Gastroesophageal sphincter (tissue), 4 donors: Measurements from ENCODE around the gene ZNF792. TPM values are rescaled to one million over a fixed set of nuclear protein-coding genes. Genes with fewer than 3 reads are reported as not detected.
"Not testable (repeated sequence)": the region's sequence is repeated elsewhere in the genome, so short reads cannot be mapped to it uniquely, and the experiment has no call there.

Experiments
- ATAC-seq: fragments of 150-250 bp; one replicate; pipeline ENCODE4 v1.9.1; 2016; ENCODE audit warnings: mild to moderate bottlenecking, moderate library complexity
- H3K27ac ChIP-seq, 4 donors: fragments of 200-600 bp; sonication (generic) in 3 of 4; 1 replicate in 3 of 4; 2 replicates in 1 of 4; pipeline ENCODE4 v1.5.1; 2016 to 2019
- H3K27me3 ChIP-seq: fragments of 200-600 bp; sonication (generic); one replicate; pipeline ENCODE4 v1.5.1; 2019
- H3K36me3 ChIP-seq, 2 donors: fragments of 200-600 bp; sonication (generic); one replicate each; pipeline ENCODE4 v1.5.1; 2019; ENCODE audit warnings: control low read depth in 1 of 2
- H3K4me1 ChIP-seq, 3 donors: fragments of 200-600 bp; sonication (generic); 1 replicate in 2 of 3; 2 replicates in 1 of 3; pipeline ENCODE4 v1.5.1; 2016 to 2019; ENCODE audit warnings: control low read depth in 2 of 3
- H3K4me3 ChIP-seq, 2 donors: fragments of 200-600 bp; sonication (generic); one replicate each; pipeline ENCODE4 v1.5.1; 2019; ENCODE audit warnings: mild to moderate bottlenecking in 1 of 2, moderate library complexity in 1 of 2
- H3K9me3 ChIP-seq, 3 donors: fragments of 200-600 bp; sonication (generic); one replicate each; pipeline ENCODE4 v1.5.1; 2017 to 2019; ENCODE audit warnings: control low read depth in 2 of 3
- CTCF ChIP-seq, 4 experiments: fragments of 200-600 bp in 2 of 4; fragments of 450-650 bp in 2 of 4; sonication (generic) in 1 of 4; IDR thresholded peaks; one replicate each; pipeline ENCODE4 v1.5.1; 2017 to 2019; ENCODE audit warnings: antibody characterized with exemption in 4 of 4, mild to moderate bottlenecking in 2 of 4, moderate library complexity in 2 of 4
- EP300 ChIP-seq: sonication (generic); formaldehyde crosslinking; IDR thresholded peaks from one replicate; pipeline ENCODE4 v1.6.1; 2017; ENCODE audit warnings: antibody characterized with exemption, mild to moderate bottlenecking
- POLR2A ChIP-seq, 2 donors: fragments of 450-650 bp; IDR thresholded peaks; one replicate each; pipeline ENCODE4 v1.6.1; 2017; ENCODE audit warnings: antibody characterized with exemption in 2 of 2, mild to moderate bottlenecking in 2 of 2, moderate library complexity in 1 of 2
- POLR2AphosphoS5 ChIP-seq: sonication (generic); formaldehyde crosslinking; IDR thresholded peaks from one replicate; pipeline ENCODE4 v1.6.1; 2017; ENCODE audit warnings: antibody characterized with exemption
- WGBS, 2 donors: methylation state at CpG; one replicate each; pipeline ENCODE4 v1.1.5; 2018; ENCODE audit warnings: low coverage in 1 of 2; 5-methylcytosine and 5-hydroxymethylcytosine counted together
- total RNA-seq, 4 donors: library from RNA; depleted of rRNA; stranded (reverse); fragments of >200 nt; gene quantifications; one replicate each; pipeline ENCODE4 v1.1.0, GENCODE V29; 2016

The ZNF792 gene
- total RNA-seq, 4 donors from 2014 or later: 6.5 to 10.2 (median 7.3) TPM

DNA sequence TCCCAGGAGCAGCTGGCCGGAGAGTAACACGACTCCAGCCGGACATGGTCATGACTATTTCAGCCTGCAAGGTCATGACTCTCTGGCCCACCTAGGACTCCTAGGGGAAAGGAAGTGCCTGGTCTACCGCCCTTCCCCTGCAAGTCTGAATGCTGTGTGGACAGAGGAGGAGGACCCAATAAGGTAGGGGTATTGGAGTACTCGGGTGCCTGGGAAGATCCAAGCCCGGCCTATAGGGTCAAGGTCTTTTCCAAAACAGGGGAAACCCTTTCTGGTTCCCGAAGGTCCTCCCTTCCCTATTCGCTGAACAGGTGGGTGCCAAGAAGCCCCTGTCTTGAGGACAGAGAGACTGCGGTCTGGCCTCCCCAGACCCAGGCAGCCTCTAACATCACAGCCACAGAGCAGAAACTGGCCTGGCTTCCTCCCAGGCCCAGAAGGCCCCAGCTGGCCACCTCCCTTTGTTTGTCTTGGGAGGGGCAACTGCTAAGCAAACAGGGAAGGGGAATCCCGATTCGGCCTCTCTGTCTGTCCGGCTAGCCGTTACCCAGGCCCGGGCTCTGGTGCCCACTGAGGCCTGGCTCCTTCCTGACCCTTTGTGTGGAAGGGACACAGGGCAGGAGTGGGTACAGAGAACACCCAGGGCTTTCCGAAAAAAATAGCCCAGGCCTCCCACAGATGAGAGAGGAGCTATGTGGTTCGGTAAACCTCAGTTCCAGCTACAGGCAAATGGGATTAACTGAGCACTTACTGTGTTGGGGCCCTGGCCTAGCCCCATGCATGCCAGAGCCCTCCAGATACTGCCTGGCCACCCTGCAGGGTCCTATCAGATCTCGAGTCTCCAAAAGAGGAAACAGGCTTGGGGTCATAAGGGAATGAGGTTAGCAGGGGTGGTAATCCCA lies 30.9 kb upstream of the ZNF792 start:
- TF ChIP-seq POLR2AphosphoS5 (no peak), EP300 (no peak), POLR2A (IDR thresholded peaks at IDR 0.05) (no peak), CTCF (IDR thresholded peaks at IDR 0.05) (no peak)
- peaks cover 0 to 43% (median 7%) of the 10 kb centered on the region in 3 donors for H3K4me1 ChIP-seq
- WGBS, 2 donors: 60% methylated on average over 1 of the region's 17 CpGs; no CpG with 5 or more reads in 1 of the 2 donors
- no peaks in the 10 kb centered on the region for H3K27me3 ChIP-seq
- H3K9me3 ChIP-seq: no peaks in the 10 kb centered on the region
- peak overlapping the region in 3 of 4 donors; percentile 51 to 69 (median 52) for H3K27ac ChIP-seq
- H3K4me3 ChIP-seq: no peak overlapping the region
- H3K36me3 ChIP-seq: no peaks in the 10 kb centered on the region
- ATAC-seq: no peak

GRCh38 chr19:34994286-34994642 lies 30.2 kb upstream of the ZNF792 start:
- TF ChIP-seq POLR2AphosphoS5 (no peak), EP300 (no peak), CTCF (IDR thresholded peaks at IDR 0.05) (no peak), POLR2A (IDR thresholded peaks at IDR 0.05) (no peak)
- Histone ChIP-seq H3K36me3 (no peaks in the 10 kb centered on the region), H3K27ac (peak overlapping the region in 3 of 4 donors; percentile 23 to 52 (median 51)), H3K4me3 (no peak overlapping the region), H3K27me3 (peaks cover 6% of the 10 kb centered on the region), H3K4me1 (peaks cover 0 to 38% (median 5%) of the 10 kb centered on the region in 3 donors), H3K9me3 (no peaks in the 10 kb centered on the region)
- ATAC-seq: no peak
- 73 to 79% methylated on average over 3 to 8 of the region's 9 CpGs for WGBS, 2 donors

GRCh38 chr19:34992582-34992981 lies 28.6 kb upstream of the ZNF792 start:
- WGBS, 2 donors: 71 to 78% methylated on average over 1 to 7 of the region's 7 CpGs
- peaks cover 0 to 21% (median 0%) of the 10 kb centered on the region in 3 donors for H3K4me1 ChIP-seq
- H3K4me3 ChIP-seq, H3K27me3 ChIP-seq, H3K9me3 ChIP-seq, ATAC-seq, H3K36me3 ChIP-seq, H3K27ac ChIP-seq: not testable (repeated sequence)

DNA sequence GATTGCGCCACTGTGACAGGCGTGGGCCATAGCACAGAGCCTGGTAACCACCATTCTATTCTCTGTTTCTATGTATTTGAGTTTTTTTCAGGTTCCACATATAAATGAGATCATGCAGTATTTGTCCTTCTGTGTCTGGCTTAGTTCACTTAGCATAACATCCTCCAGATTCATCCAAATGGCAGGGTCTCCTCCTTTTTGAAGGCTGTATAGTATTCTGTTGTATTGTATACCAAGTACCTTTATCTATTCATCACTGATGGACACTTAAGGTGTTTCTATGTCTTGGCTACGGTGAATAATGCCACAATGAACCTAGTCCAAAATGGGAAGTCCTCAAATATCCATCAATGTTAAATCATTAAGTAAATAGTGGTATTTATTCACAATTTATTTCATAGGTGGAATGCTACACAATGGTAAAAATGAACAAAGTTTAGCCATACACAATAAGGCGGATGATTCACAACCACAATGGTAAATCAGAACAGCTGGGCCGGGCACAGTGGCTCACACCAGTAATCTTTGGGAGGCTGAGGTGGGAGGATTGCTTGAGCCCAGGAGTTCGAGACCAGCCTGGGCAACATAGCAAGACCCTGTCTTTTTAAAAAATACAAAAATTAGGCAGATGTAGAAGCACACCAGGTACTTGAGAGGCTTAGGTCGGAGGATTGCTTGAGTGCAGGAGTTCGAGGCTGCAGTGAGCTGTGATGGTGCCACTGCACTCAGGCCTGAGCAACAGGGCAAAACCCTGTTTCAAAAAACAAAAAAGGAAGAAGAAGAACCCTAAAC lies 27.7 kb upstream of the ZNF792 start:
- ATAC-seq: no peak
- no peaks in the 10 kb centered on the region for H3K36me3 ChIP-seq
- H3K27ac ChIP-seq: no peak overlapping the region
- no peaks in the 10 kb centered on the region for H3K9me3 ChIP-seq
- peaks cover 10% of the 10 kb centered on the region for H3K27me3 ChIP-seq
- TF ChIP-seq EP300: no peak
- H3K4me3 ChIP-seq: no peak overlapping the region
- peaks cover 0 to 16% (median 0%) of the 10 kb centered on the region in 3 donors for H3K4me1 ChIP-seq
- WGBS, 2 donors: 82 to 89% methylated on average over 7 to 8 of the region's 8 CpGs

- no peak overlapping the region for H3K27ac ChIP-seq
- no peaks in the 10 kb centered on the region for H3K9me3 ChIP-seq
- no peaks in the 10 kb centered on the region for H3K36me3 ChIP-seq
- peaks cover 0 to 19% (median 0%) of the 10 kb centered on the region in 3 donors for H3K4me1 ChIP-seq
- H3K4me3 ChIP-seq: no peak overlapping the region
- ATAC-seq: no peak
- WGBS, 2 donors: 67 to 74% methylated on average over 8 to 10 of the region's 13 CpGs
- H3K27me3 ChIP-seq: peaks cover 10% of the 10 kb centered on the region
- TF ChIP-seq POLR2AphosphoS5 (no peak), CTCF (IDR thresholded peaks at IDR 0.05) (no peak), POLR2A (IDR thresholded peaks at IDR 0.05) (no peak), EP300 (no peak)
Measured at GRCh38 chr19:34990578-34991192, 26.7 kb upstream of the ZNF792 start.
